K562 (cell line): ENCODE results near the gene BAZ2A. TPM values are rescaled to one million over a fixed set of nuclear protein-coding genes. Genes with fewer than 3 reads are reported as not detected.

ENCODE experiments used
- CBFA2T2 ChIP-seq: fragments of 450-650 bp; conservative IDR thresholded peaks from 2 replicates; pipeline ENCODE4 v1.6.1; 2017; ENCODE audit warnings: mild to moderate bottlenecking
- CTCFL ChIP-seq: IDR thresholded peaks from 2 replicates; pipeline ENCODE4 v1.6.1; 2011; ENCODE audit warnings: borderline replicate concordance, low read depth, mild to moderate bottlenecking, moderate library complexity, low read length; ENCODE audit not compliant: insufficient read depth, poor library complexity, severe bottlenecking
- ETV1 ChIP-seq: fragments of 450-650 bp; conservative IDR thresholded peaks from 2 replicates; pipeline ENCODE4 v1.6.1; 2016; ENCODE audit warnings: missing genetic modification characterization, control low read depth, low read depth, missing compliant biosample characterization
- JUNB ChIP-seq: fragments of 450-650 bp; formaldehyde crosslinking; conservative IDR thresholded peaks from 2 replicates; pipeline ENCODE4 v1.4.0; 2020; ENCODE audit warnings: mild to moderate bottlenecking
- KLF1 ChIP-seq: fragments of 450-650 bp; IDR thresholded peaks from 2 replicates; pipeline ENCODE4 v1.6.1; 2016; ENCODE audit warnings: missing genetic modification characterization, missing compliant biosample characterization
- KLF10 ChIP-seq: fragments of 250-450 bp; sonication (Bioruptor Pico); IDR thresholded peaks from 2 replicates; pipeline ENCODE4 v1.6.1; 2021; ENCODE audit warnings: matching md5 sums
- LCOR ChIP-seq: sonication (generic); formaldehyde crosslinking; IDR thresholded peaks from 2 replicates; pipeline ENCODE4 v1.8.0; 2022; ENCODE audit warnings: mild to moderate bottlenecking, missing genetic modification reagents
- MCM2 ChIP-seq: fragments of 450-650 bp; IDR thresholded peaks from 2 replicates; pipeline ENCODE4 v1.6.1; 2017; ENCODE audit warnings: low read depth, mild to moderate bottlenecking
- MYBL2 ChIP-seq, 2 experiments: fragments of 450-650 bp in 1 of 2; sonication (generic) in 1 of 2; formaldehyde crosslinking in 1 of 2; IDR thresholded peaks; 2 replicates each; pipeline versions ENCODE4 v1.6.1 to v1.8.1; 2017 to 2022; ENCODE audit warnings: borderline replicate concordance in 1 of 2, inconsistent platforms in 1 of 2, low read depth in 1 of 2, mild to moderate bottlenecking in 1 of 2, missing genetic modification reagents in 1 of 2, moderate library complexity in 1 of 2
- NELFE ChIP-seq: IDR thresholded peaks from 2 replicates; pipeline ENCODE4 v1.6.1; 2011; ENCODE audit warnings: mild to moderate bottlenecking; ENCODE audit not compliant: insufficient read depth, insufficient read length
- NFE2 ChIP-seq: IDR thresholded peaks from 2 replicates; pipeline ENCODE4 v1.6.1; 2014; ENCODE audit warnings: antibody characterized with exemption, low read depth
- NFYB ChIP-seq: IDR thresholded peaks from 2 replicates; pipeline ENCODE4 v1.6.1; 2011; ENCODE audit warnings: mild to moderate bottlenecking, moderate library complexity; ENCODE audit not compliant: insufficient read length; ENCODE audit errors: extremely low read depth
- PML ChIP-seq: IDR thresholded peaks from 2 replicates; pipeline ENCODE4 v1.6.1; 2012; ENCODE audit warnings: low read length, inconsistent platforms
- POLR2A ChIP-seq: fragments of 450-650 bp; conservative IDR thresholded peaks from 2 replicates; pipeline ENCODE4 v1.6.1; 2016
- POLR2AphosphoS5 ChIP-seq: IDR thresholded peaks from 2 replicates; pipeline ENCODE4 v1.6.1; 2011; ENCODE audit warnings: mild to moderate bottlenecking, low read depth, low read length, moderate library complexity; ENCODE audit not compliant: control insufficient read depth, insufficient read depth
- PYGO2 ChIP-seq: fragments of 450-650 bp; IDR thresholded peaks from 2 replicates; pipeline ENCODE4 v1.6.1; 2016; ENCODE audit warnings: mild to moderate bottlenecking, missing genetic modification characterization, moderate library complexity, missing compliant biosample characterization
- RNF2 ChIP-seq: sonication (generic); IDR thresholded peaks from 2 replicates; pipeline ENCODE4 v1.6.1; 2016
- SP2 ChIP-seq: IDR thresholded peaks from 2 replicates; pipeline ENCODE4 v1.6.1; 2011; ENCODE audit warnings: mild to moderate bottlenecking, low read depth, low read length, moderate library complexity; ENCODE audit not compliant: poor library complexity, severe bottlenecking; ENCODE audit errors: extremely low read depth
- TBL1XR1 ChIP-seq, 2 experiments: IDR thresholded peaks; 2 replicates each; pipeline ENCODE4 v1.6.1; 2012; ENCODE audit warnings: improper control_type of control experiment in 2 of 2, low read length in 2 of 2, mild to moderate bottlenecking in 1 of 2
- USF2 ChIP-seq: sonication (generic); formaldehyde crosslinking; IDR thresholded peaks from 2 replicates; pipeline ENCODE4 v1.5.0; 2020; ENCODE audit warnings: missing genetic modification reagents
- ZFP36 ChIP-seq: fragments of 150-350 bp; IDR thresholded peaks from 2 replicates; pipeline ENCODE4 v1.6.1; 2018; ENCODE audit warnings: low read length, low read depth; ENCODE audit not compliant: partially characterized antibody
- ZNF583 ChIP-seq: fragments of 250-450 bp; sonication (Bioruptor Pico); IDR thresholded peaks from 2 replicates; pipeline ENCODE4 v1.4.0; 2020
- polyA plus RNA-seq, 8 experiments: library from polyadenylated mRNA; depleted of rRNA in 4 of 8; stranded (reverse) in 5 of 8; unstranded in 3 of 8; fragments of >200 nt; fragmentation: Nextera tagmentation in 2 of 8; fragmentation: Illumina TruSeq in 1 of 8; extraction: Ambion mirVana in 2 of 8; extraction: Trizol in 1 of 8; gene quantifications; 2 replicates each; pipeline versions ENCODE4 v1.2.1 to v1.2.3, GENCODE V29; 2011 to 2014; ENCODE audit warnings: inconsistent platforms in 1 of 8, missing spikeins in 1 of 8
- total RNA-seq, 7 experiments: library from RNA; depleted of rRNA in 6 of 7; stranded (reverse); fragments of >200 nt in 6 of 7; fragmentation: Illumina TruSeq in 2 of 7; extraction: Trizol in 2 of 7; gene quantifications; 2 replicates each; pipeline versions ENCODE4 v1.2.1 to v1.2.3, GENCODE V29; 2011 to 2021; ENCODE audit warnings: low replicate concordance in 1 of 7
- TF ChIP-seq, protein P1 (sequence below): sonication (generic); formaldehyde crosslinking; IDR thresholded peaks from 2 replicates; pipeline ENCODE4 v1.8.1; 2022; ENCODE audit warnings: missing genetic modification reagents

Gene BAZ2A
- total and polyA plus RNA-seq, 9 of the 15 experiments (the other 6 are each of a cell fraction or from before 2014, with no cell fraction given): 4.5 to 86.4 (median 26.2) TPM

GRCh38 chr12:56636675-56637540 is 6.8 kb upstream of the BAZ2A start (continued):
- TF ChIP-seq CTCFL (peak; percentile 75), MYBL2 (IDR thresholded peaks at IDR 0.05; ENCODE audit: low read depth) (peak; percentile 49; the same call in 1 of the 2 replicates), MYBL2 (CRISPR knock-in tag; IDR thresholded peaks at IDR 0.05; ENCODE audit: borderline replicate concordance) (no peak), KLF1 (no peak), PML (peak; percentile 74; the same call in 1 of the 2 replicates), KLF10 (CRISPR knock-in tag) (no peak), ZNF583 (CRISPR knock-in tag) (no peak), ZFP36 (peak; percentile 29), LCOR (peak; percentile 93), USF2 (CRISPR knock-in tag) (no peak), NFE2 (peak; percentile 25), RNF2 (peak; percentile 61; the same call in 1 of the 2 replicates), SP2 (no peak), NELFE (no peak), JUNB (CRISPR knock-in tag) (no peak), NFYB (no peak), ETV1 (no peak; the same call in 1 of the 2 replicates), POLR2A (peak; percentile 76), CBFA2T2 (no peak), MCM2 (no peak), TBL1XR1 (IDR thresholded peaks at IDR 0.05; ENCODE audit: low read length in 2 of 2) (peak in 1 of 2 experiments; percentile 72; a peak in 2 of 4 replicates), PYGO2 (no peak), POLR2AphosphoS5 (peak; percentile 96)
- TF ChIP-seq, protein P1, sequence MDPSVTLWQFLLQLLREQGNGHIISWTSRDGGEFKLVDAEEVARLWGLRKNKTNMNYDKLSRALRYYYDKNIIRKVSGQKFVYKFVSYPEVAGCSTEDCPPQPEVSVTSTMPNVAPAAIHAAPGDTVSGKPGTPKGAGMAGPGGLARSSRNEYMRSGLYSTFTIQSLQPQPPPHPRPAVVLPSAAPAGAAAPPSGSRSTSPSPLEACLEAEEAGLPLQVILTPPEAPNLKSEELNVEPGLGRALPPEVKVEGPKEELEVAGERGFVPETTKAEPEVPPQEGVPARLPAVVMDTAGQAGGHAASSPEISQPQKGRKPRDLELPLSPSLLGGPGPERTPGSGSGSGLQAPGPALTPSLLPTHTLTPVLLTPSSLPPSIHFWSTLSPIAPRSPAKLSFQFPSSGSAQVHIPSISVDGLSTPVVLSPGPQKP (CRISPR knock-in tag): no peak
